ENCODE data around the gene MTSS2.

The MTSS2 gene

GRCh38 chr16:70713824-70714223 lies 28.0 kb upstream of the MTSS2 start:
- Histone ChIP-seq H3K36me3 (ENCODE audit: insufficient read depth, low read length) (no peaks in the 10 kb centered on the region), H3K4me1 (ENCODE audit: control insufficient read depth, insufficient read depth, low read length, unreplicated experiment) (peaks cover 39% of the 10 kb centered on the region), H2AFZ (ENCODE audit: low read length, unreplicated experiment) (no peak overlapping the region), H3K4me3 (ENCODE audit: low read depth, low read length) (no peak overlapping the region), H3K27me3 (ENCODE audit: insufficient read depth, low read length) (no peaks in the 10 kb centered on the region), H3K79me2 (ENCODE audit: control insufficient read depth, insufficient read depth, low read length, unreplicated experiment) (no peaks in the 10 kb centered on the region), H3K27ac (ENCODE audit: low read depth, low read length) (no peak overlapping the region; the same call in 1 of the 2 replicates)

GRCh38 chr16:70713342-70713741 lies 27.5 kb upstream of the MTSS2 start:
- H3K4me1 ChIP-seq (ENCODE audit: control insufficient read depth, insufficient read depth, low read length, unreplicated experiment) = peaks cover 39% of the 10 kb centered on the region
- H3K36me3 ChIP-seq (ENCODE audit: insufficient read depth, low read length) = no peaks in the 10 kb centered on the region
- H3K4me3 ChIP-seq (ENCODE audit: low read depth, low read length) = no peak overlapping the region
- H3K79me2 ChIP-seq (ENCODE audit: control insufficient read depth, insufficient read depth, low read length, unreplicated experiment) = no peaks in the 10 kb centered on the region
- no peak overlapping the region for H2AFZ ChIP-seq (ENCODE audit: low read length, unreplicated experiment)
- H3K27me3 ChIP-seq (ENCODE audit: insufficient read depth, low read length) = no peaks in the 10 kb centered on the region
- H3K27ac ChIP-seq (ENCODE audit: low read depth, low read length) = no peak overlapping the region

- Histone ChIP-seq H3K36me3 (ENCODE audit: insufficient read depth, low read length) (no peaks in the 10 kb centered on the region), H3K4me3 (ENCODE audit: low read depth, low read length) (no peak overlapping the region), H3K79me2 (ENCODE audit: control insufficient read depth, insufficient read depth, low read length, unreplicated experiment) (no peaks in the 10 kb centered on the region), H3K27me3 (ENCODE audit: insufficient read depth, low read length) (no peaks in the 10 kb centered on the region), H3K4me1 (ENCODE audit: control insufficient read depth, insufficient read depth, low read length, unreplicated experiment) (peaks cover 39% of the 10 kb centered on the region), H3K27ac (ENCODE audit: low read depth, low read length) (no peak overlapping the region), H2AFZ (ENCODE audit: low read length, unreplicated experiment) (no peak overlapping the region)
Measured at GRCh38 chr16:70712942-70713341, 27.1 kb upstream of the MTSS2 start.

GRCh38 chr16:70712359-70712758 lies 26.5 kb upstream of the MTSS2 start:
- peaks cover 42% of the 10 kb centered on the region for H3K4me1 ChIP-seq (ENCODE audit: control insufficient read depth, insufficient read depth, low read length, unreplicated experiment)
- no peak overlapping the region for H3K4me3 ChIP-seq (ENCODE audit: low read depth, low read length)
- H3K27me3 ChIP-seq (ENCODE audit: insufficient read depth, low read length) = no peaks in the 10 kb centered on the region
- no peak overlapping the region for H3K27ac ChIP-seq (ENCODE audit: low read depth, low read length)
- H3K79me2 ChIP-seq (ENCODE audit: control insufficient read depth, insufficient read depth, low read length, unreplicated experiment) = no peaks in the 10 kb centered on the region
- H2AFZ ChIP-seq (ENCODE audit: low read length, unreplicated experiment) = no peak overlapping the region
- no peaks in the 10 kb centered on the region for H3K36me3 ChIP-seq (ENCODE audit: insufficient read depth, low read length)

- Histone ChIP-seq H3K4me3 (ENCODE audit: low read depth, low read length) (no peak overlapping the region), H3K79me2 (ENCODE audit: control insufficient read depth, insufficient read depth, low read length, unreplicated experiment) (no peaks in the 10 kb centered on the region), H3K36me3 (ENCODE audit: insufficient read depth, low read length) (no peaks in the 10 kb centered on the region), H2AFZ (ENCODE audit: low read length, unreplicated experiment) (no peak overlapping the region), H3K4me1 (ENCODE audit: control insufficient read depth, insufficient read depth, low read length, unreplicated experiment) (peaks cover 45% of the 10 kb centered on the region), H3K27me3 (ENCODE audit: insufficient read depth, low read length) (no peaks in the 10 kb centered on the region), H3K27ac (ENCODE audit: low read depth, low read length) (no peak overlapping the region)
Measured at GRCh38 chr16:70711211-70712031, 25.6 kb upstream of the MTSS2 start.

- Histone ChIP-seq H3K4me1 (ENCODE audit: control insufficient read depth, insufficient read depth, low read length, unreplicated experiment) (peaks cover 43% of the 10 kb centered on the region), H2AFZ (ENCODE audit: low read length, unreplicated experiment) (no peak overlapping the region), H3K79me2 (ENCODE audit: control insufficient read depth, insufficient read depth, low read length, unreplicated experiment) (no peaks in the 10 kb centered on the region), H3K36me3 (ENCODE audit: insufficient read depth, low read length) (no peaks in the 10 kb centered on the region), H3K27ac (ENCODE audit: low read depth, low read length) (no peak overlapping the region), H3K4me3 (ENCODE audit: low read depth, low read length) (no peak overlapping the region), H3K27me3 (ENCODE audit: insufficient read depth, low read length) (no peaks in the 10 kb centered on the region)
Measured at GRCh38 chr16:70710422-70711210, 24.8 kb upstream of the MTSS2 start.

GRCh38 chr16:70709942-70710341 lies 24.1 kb upstream of the MTSS2 start:
- no peak overlapping the region for H3K4me3 ChIP-seq (ENCODE audit: low read depth, low read length)
- peaks cover 44% of the 10 kb centered on the region for H3K4me1 ChIP-seq (ENCODE audit: control insufficient read depth, insufficient read depth, low read length, unreplicated experiment)
- no peak overlapping the region for H3K27ac ChIP-seq (ENCODE audit: low read depth, low read length)
- no peak overlapping the region for H2AFZ ChIP-seq (ENCODE audit: low read length, unreplicated experiment)
- no peaks in the 10 kb centered on the region for H3K79me2 ChIP-seq (ENCODE audit: control insufficient read depth, insufficient read depth, low read length, unreplicated experiment)
- no peaks in the 10 kb centered on the region for H3K27me3 ChIP-seq (ENCODE audit: insufficient read depth, low read length)
- no peaks in the 10 kb centered on the region for H3K36me3 ChIP-seq (ENCODE audit: insufficient read depth, low read length)

- H3K36me3 ChIP-seq (ENCODE audit: insufficient read depth, low read length) = no peaks in the 10 kb centered on the region
- H3K79me2 ChIP-seq (ENCODE audit: control insufficient read depth, insufficient read depth, low read length, unreplicated experiment) = no peaks in the 10 kb centered on the region
- H2AFZ ChIP-seq (ENCODE audit: low read length, unreplicated experiment) = no peak overlapping the region
- H3K27me3 ChIP-seq (ENCODE audit: insufficient read depth, low read length) = no peaks in the 10 kb centered on the region
- no peak overlapping the region for H3K27ac ChIP-seq (ENCODE audit: low read depth, low read length)
- H3K4me1 ChIP-seq (ENCODE audit: control insufficient read depth, insufficient read depth, low read length, unreplicated experiment) = peaks cover 42% of the 10 kb centered on the region
- H3K4me3 ChIP-seq (ENCODE audit: low read depth, low read length) = no peak overlapping the region
Measured at GRCh38 chr16:70709457-70709856, 23.6 kb upstream of the MTSS2 start.

- no peak overlapping the region for H3K27ac ChIP-seq (ENCODE audit: low read depth, low read length)
- H3K79me2 ChIP-seq (ENCODE audit: control insufficient read depth, insufficient read depth, low read length, unreplicated experiment) = no peaks in the 10 kb centered on the region
- H2AFZ ChIP-seq (ENCODE audit: low read length, unreplicated experiment) = no peak overlapping the region
- peaks cover 38% of the 10 kb centered on the region for H3K4me1 ChIP-seq (ENCODE audit: control insufficient read depth, insufficient read depth, low read length, unreplicated experiment)
- no peaks in the 10 kb centered on the region for H3K27me3 ChIP-seq (ENCODE audit: insufficient read depth, low read length)
- no peak overlapping the region for H3K4me3 ChIP-seq (ENCODE audit: low read depth, low read length)
- H3K36me3 ChIP-seq (ENCODE audit: insufficient read depth, low read length) = no peaks in the 10 kb centered on the region
Measured at GRCh38 chr16:70708366-70709246, 22.8 kb upstream of the MTSS2 start.

- H2AFZ ChIP-seq (ENCODE audit: low read length, unreplicated experiment) = no peak overlapping the region
- H3K27ac ChIP-seq (ENCODE audit: low read depth, low read length) = peak overlapping the region; percentile 80
- H3K27me3 ChIP-seq (ENCODE audit: insufficient read depth, low read length) = no peaks in the 10 kb centered on the region
- H3K79me2 ChIP-seq (ENCODE audit: control insufficient read depth, insufficient read depth, low read length, unreplicated experiment) = no peaks in the 10 kb centered on the region
- H3K4me1 ChIP-seq (ENCODE audit: control insufficient read depth, insufficient read depth, low read length, unreplicated experiment) = peaks cover 41% of the 10 kb centered on the region
- H3K4me3 ChIP-seq (ENCODE audit: low read depth, low read length) = peak overlapping the region; percentile 53
- H3K36me3 ChIP-seq (ENCODE audit: insufficient read depth, low read length) = no peaks in the 10 kb centered on the region
Measured at GRCh38 chr16:70706948-70707465, 21.2 kb upstream of the MTSS2 start.

Data from ACC112 (cell line).